DOHH2 (cell line): Measurements from ENCODE around the gene RMI2.

Experiments
- H3F3A ChIP-seq: fragments of 200-600 bp; sonication (generic), shearing (Covaris generic); 2 replicates; pipeline ENCODE4 v1.6.0; 2016; ENCODE audit warnings: antibody characterized with exemption, mild to moderate bottlenecking; ENCODE audit not compliant: control insufficient read depth, insufficient read depth
- H3K27ac ChIP-seq: fragments of 200-600 bp; sonication (generic); 2 replicates; pipeline ENCODE4 v1.5.1; 2014; ENCODE audit warnings: low read depth, mild to moderate bottlenecking, low read length, moderate library complexity
- H3K27me3 ChIP-seq: fragments of 200-600 bp; sonication (generic); 2 replicates; pipeline ENCODE4 v1.6.1; 2014; ENCODE audit warnings: mild to moderate bottlenecking, low read length, mixed read lengths; ENCODE audit not compliant: control insufficient read depth
- H3K36me3 ChIP-seq: fragments of 200-600 bp; sonication (generic); 2 replicates; pipeline ENCODE4 v1.6.1; 2014; ENCODE audit warnings: mild to moderate bottlenecking, low read length, moderate library complexity, mixed read lengths; ENCODE audit not compliant: control insufficient read depth
- H3K4me1 ChIP-seq: fragments of 200-600 bp; sonication (generic); 2 replicates; pipeline ENCODE4 v1.6.1; 2014; ENCODE audit warnings: mild to moderate bottlenecking, low read length, mixed read lengths; ENCODE audit not compliant: control insufficient read depth
- H3K4me2 ChIP-seq: fragments of 200-600 bp; sonication (generic); 2 replicates; pipeline ENCODE4 v1.6.0; 2014; ENCODE audit warnings: mild to moderate bottlenecking, low read length, moderate library complexity
- H3K4me3 ChIP-seq: fragments of 200-600 bp; sonication (generic); 2 replicates; pipeline ENCODE4 v1.5.1; 2014; ENCODE audit warnings: mild to moderate bottlenecking, low read length, mixed read lengths
- H3K79me2 ChIP-seq: fragments of 200-600 bp; sonication (generic); 2 replicates; pipeline ENCODE4 v1.6.1; 2014; ENCODE audit warnings: mild to moderate bottlenecking, low read length, mixed read lengths; ENCODE audit not compliant: control insufficient read depth
- H3K9me2 ChIP-seq: fragments of 200-600 bp; sonication (generic); replicated peaks from 2 replicates; pipeline ENCODE4 v1.6.1; 2014; ENCODE audit warnings: mild to moderate bottlenecking, low read length, mixed read lengths; ENCODE audit not compliant: control insufficient read depth
- H3K9me3 ChIP-seq: fragments of 200-600 bp; sonication (generic); 2 replicates; pipeline ENCODE4 v1.6.1; 2014; ENCODE audit warnings: antibody characterized with exemption, low read length, mixed read lengths; ENCODE audit not compliant: control insufficient read depth, insufficient read depth
- H4K20me1 ChIP-seq: fragments of 200-600 bp; sonication (generic); 2 replicates; pipeline ENCODE4 v1.6.0; 2014; ENCODE audit warnings: low read depth, mild to moderate bottlenecking, antibody characterized with exemption, low read length, moderate library complexity; ENCODE audit not compliant: control insufficient read depth, insufficient read depth
- EZH2phosphoT487 ChIP-seq: fragments of 200-600 bp; sonication (generic); IDR thresholded peaks from 2 replicates; pipeline ENCODE4 v1.6.1; 2017; ENCODE audit warnings: borderline replicate concordance, mild to moderate bottlenecking, antibody characterized with exemption, low read length, moderate library complexity, mixed read lengths
- TF ChIP-seq, protein P1 (sequence below): fragments of 200-600 bp; sonication (generic); IDR thresholded peaks from one replicate; pipeline ENCODE4 v1.5.1; 2014; ENCODE audit warnings: antibody characterized with exemption, mild to moderate bottlenecking, low read depth, low read length; ENCODE audit not compliant: poor library complexity, severe bottlenecking

RMI2 gene

GRCh38 chr16:11322823-11323222 is 22.4 kb upstream of the RMI2 start:
- H3K9me2 ChIP-seq: no peaks in the 10 kb centered on the region
- H3K36me3 ChIP-seq: no peaks in the 10 kb centered on the region
- H3K27me3 ChIP-seq: peaks cover 23% of the 10 kb centered on the region
- H3K79me2 ChIP-seq: no peaks in the 10 kb centered on the region
- no peak overlapping the region for H3K4me3 ChIP-seq
- no peak overlapping the region for H3K4me2 ChIP-seq
- H3K27ac ChIP-seq: no peak overlapping the region
- H4K20me1 ChIP-seq: no peaks in the 10 kb centered on the region
- TF ChIP-seq, protein P1, sequence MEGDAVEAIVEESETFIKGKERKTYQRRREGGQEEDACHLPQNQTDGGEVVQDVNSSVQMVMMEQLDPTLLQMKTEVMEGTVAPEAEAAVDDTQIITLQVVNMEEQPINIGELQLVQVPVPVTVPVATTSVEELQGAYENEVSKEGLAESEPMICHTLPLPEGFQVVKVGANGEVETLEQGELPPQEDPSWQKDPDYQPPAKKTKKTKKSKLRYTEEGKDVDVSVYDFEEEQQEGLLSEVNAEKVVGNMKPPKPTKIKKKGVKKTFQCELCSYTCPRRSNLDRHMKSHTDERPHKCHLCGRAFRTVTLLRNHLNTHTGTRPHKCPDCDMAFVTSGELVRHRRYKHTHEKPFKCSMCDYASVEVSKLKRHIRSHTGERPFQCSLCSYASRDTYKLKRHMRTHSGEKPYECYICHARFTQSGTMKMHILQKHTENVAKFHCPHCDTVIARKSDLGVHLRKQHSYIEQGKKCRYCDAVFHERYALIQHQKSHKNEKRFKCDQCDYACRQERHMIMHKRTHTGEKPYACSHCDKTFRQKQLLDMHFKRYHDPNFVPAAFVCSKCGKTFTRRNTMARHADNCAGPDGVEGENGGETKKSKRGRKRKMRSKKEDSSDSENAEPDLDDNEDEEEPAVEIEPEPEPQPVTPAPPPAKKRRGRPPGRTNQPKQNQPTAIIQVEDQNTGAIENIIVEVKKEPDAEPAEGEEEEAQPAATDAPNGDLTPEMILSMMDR: no peak
- TF ChIP-seq EZH2phosphoT487: no peak
- H3F3A ChIP-seq: peaks cover 6% of the 10 kb centered on the region
- H3K9me3 ChIP-seq: peaks cover 6% of the 10 kb centered on the region
- H3K4me1 ChIP-seq: peaks cover 46% of the 10 kb centered on the region

DNA sequence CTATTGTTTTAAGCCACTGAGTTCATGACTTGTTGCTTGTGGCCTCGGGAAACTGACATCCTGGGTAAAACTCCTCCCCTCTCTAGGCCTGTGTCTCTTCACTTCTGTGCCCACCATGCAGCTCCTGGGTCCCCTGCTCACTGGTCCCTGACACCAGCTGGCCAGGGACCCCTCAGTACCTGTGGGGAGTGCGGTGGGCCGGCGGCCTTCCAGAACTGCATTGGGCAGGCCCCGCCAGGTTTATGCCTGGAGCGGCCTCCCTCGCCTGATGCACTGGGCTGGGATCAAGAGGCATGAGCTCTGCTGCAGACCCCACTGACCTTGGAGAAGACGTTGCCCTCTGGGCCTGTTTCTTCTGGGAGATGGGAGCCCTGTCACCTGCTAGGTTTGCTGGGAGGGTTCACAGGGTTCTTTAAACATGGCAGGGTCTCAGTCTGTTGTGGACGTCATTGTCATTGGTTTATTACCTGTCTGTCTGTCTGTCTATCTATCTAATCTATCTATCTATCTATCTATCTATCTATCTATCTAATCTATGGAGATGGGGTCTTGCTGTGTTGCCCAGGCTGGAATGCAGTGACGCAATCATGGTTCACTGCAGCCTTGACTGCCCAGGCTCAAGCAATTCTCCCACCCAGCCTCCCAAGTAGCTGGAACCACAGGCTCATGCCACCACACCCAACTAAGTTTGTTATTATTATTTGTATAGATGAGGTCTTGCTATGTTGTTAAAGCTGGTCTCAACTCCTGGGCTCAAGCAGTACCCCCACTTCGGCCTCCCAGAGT is 21.5 kb upstream of the RMI2 start:
- H3K9me3 ChIP-seq: peaks cover 6% of the 10 kb centered on the region
- no peaks in the 10 kb centered on the region for H3K79me2 ChIP-seq
- peaks cover 52% of the 10 kb centered on the region for H3K4me1 ChIP-seq
- no peak overlapping the region for H3K27ac ChIP-seq
- H3K27me3 ChIP-seq: peaks cover 26% of the 10 kb centered on the region
- H3K4me3 ChIP-seq: no peak overlapping the region
- H3K4me2 ChIP-seq: no peak overlapping the region
- H3K9me2 ChIP-seq: no peaks in the 10 kb centered on the region
- no peaks in the 10 kb centered on the region for H3K36me3 ChIP-seq
- H3F3A ChIP-seq: peaks cover 7% of the 10 kb centered on the region
- no peak for TF ChIP-seq EZH2phosphoT487
- TF ChIP-seq, protein P1: no peak
- H4K20me1 ChIP-seq: no peaks in the 10 kb centered on the region

- H3K9me3 ChIP-seq: peaks cover 6% of the 10 kb centered on the region
- no peak overlapping the region for H3K4me2 ChIP-seq
- no peak for TF ChIP-seq EZH2phosphoT487
- TF ChIP-seq, protein P1: no peak
- H3F3A ChIP-seq: peaks cover 17% of the 10 kb centered on the region
- no peak overlapping the region for H3K4me3 ChIP-seq
- no peaks in the 10 kb centered on the region for H4K20me1 ChIP-seq
- peaks cover 29% of the 10 kb centered on the region for H3K27me3 ChIP-seq
- no peaks in the 10 kb centered on the region for H3K9me2 ChIP-seq
- H3K4me1 ChIP-seq: peaks cover 60% of the 10 kb centered on the region
- no peaks in the 10 kb centered on the region for H3K79me2 ChIP-seq
- no peak overlapping the region for H3K27ac ChIP-seq
- no peaks in the 10 kb centered on the region for H3K36me3 ChIP-seq
Measured at GRCh38 chr16:11325404-11326083, 19.7 kb upstream of the RMI2 start.
